SU-DHL-6 (cell line): ENCODE results near the gene MIOX.

Source experiments
- H2AFZ ChIP-seq: fragments of 200-600 bp; sonication (generic); 2 replicates; pipeline ENCODE4 v1.6.1; 2014; ENCODE audit warnings: low read depth, mild to moderate bottlenecking, moderate library complexity, mixed read lengths, antibody characterized with exemption, low read length; ENCODE audit not compliant: severe bottlenecking
- H3F3A ChIP-seq: fragments of 200-600 bp; shearing (Covaris generic); 2 replicates; pipeline ENCODE4 v1.6.0; 2016; ENCODE audit warnings: antibody characterized with exemption, mild to moderate bottlenecking; ENCODE audit not compliant: insufficient read depth
- H3K27ac ChIP-seq: fragments of 200-600 bp; sonication (generic); 2 replicates; pipeline ENCODE4 v1.5.1; 2016; ENCODE audit warnings: low read depth, mild to moderate bottlenecking, low read length, moderate library complexity, mixed read lengths
- H3K27me3 ChIP-seq: fragments of 200-600 bp; sonication (generic), shearing (Covaris generic); 2 replicates; pipeline ENCODE4 v1.6.0; 2014; ENCODE audit warnings: mild to moderate bottlenecking, low read length
- H3K36me3 ChIP-seq: fragments of 200-600 bp; sonication (generic); 2 replicates; pipeline ENCODE4 v1.6.1; 2014; ENCODE audit warnings: mild to moderate bottlenecking, low read length, mixed read lengths
- H3K4me2 ChIP-seq: fragments of 300-600, 200-600 bp; shearing (Covaris generic), sonication (generic); 2 replicates; pipeline ENCODE4 v1.6.0; 2014; ENCODE audit warnings: low read length, low read depth, mild to moderate bottlenecking; ENCODE audit not compliant: poor library complexity, severe bottlenecking
- H3K4me3 ChIP-seq: fragments of 200-600 bp; sonication (generic); 2 replicates; pipeline ENCODE4 v1.5.1; 2014; ENCODE audit warnings: antibody characterized with exemption, low read length, mild to moderate bottlenecking, mixed read lengths; ENCODE audit not compliant: insufficient read depth, poor library complexity, severe bottlenecking
- H3K79me2 ChIP-seq: fragments of 200-600 bp; sonication (generic); 2 replicates; pipeline ENCODE4 v1.6.1; 2014; ENCODE audit warnings: mild to moderate bottlenecking, low read length, moderate library complexity; ENCODE audit not compliant: insufficient read depth
- H3K9ac ChIP-seq: fragments of 200-600 bp; sonication (generic); 2 replicates; pipeline ENCODE4 v1.7.0; 2014; ENCODE audit warnings: mild to moderate bottlenecking, low read length
- H3K9me2 ChIP-seq: fragments of 200-600 bp; sonication (generic); replicated peaks from 2 replicates; pipeline ENCODE4 v1.6.1; 2014; ENCODE audit warnings: low read length; ENCODE audit not compliant: insufficient read depth
- H3K9me3 ChIP-seq: fragments of 200-600 bp; sonication (generic); 2 replicates; pipeline ENCODE4 v1.6.1; 2014; ENCODE audit warnings: low read length, mixed read lengths; ENCODE audit not compliant: insufficient read depth
- H4K20me1 ChIP-seq: fragments of 200-600 bp; sonication (generic); 2 replicates; pipeline ENCODE4 v1.6.1; 2014; ENCODE audit warnings: low read depth, mild to moderate bottlenecking, antibody characterized with exemption, low read length, moderate library complexity, mixed read lengths
- CTCF ChIP-seq: fragments of 200-600 bp; sonication (generic); IDR thresholded peaks from one replicate; pipeline ENCODE4 v1.5.1; 2017; ENCODE audit warnings: antibody characterized with exemption, mild to moderate bottlenecking, low read length, moderate library complexity; ENCODE audit not compliant: insufficient read depth, poor library complexity, severe bottlenecking
- EZH2phosphoT487 ChIP-seq: fragments of 200-600 bp; sonication (generic), shearing (Covaris generic); conservative IDR thresholded peaks from 2 replicates; pipeline ENCODE4 v1.6.1; 2018; ENCODE audit warnings: mild to moderate bottlenecking, antibody characterized with exemption, low read length, moderate library complexity, mixed read lengths

The MIOX gene

GRCh38 chr22:50483556-50483955, 3.1 kb upstream of the MIOX start:
- H4K20me1 ChIP-seq: no peaks in the 10 kb centered on the region
- no peak overlapping the region for H2AFZ ChIP-seq
- no peak overlapping the region for H3K27ac ChIP-seq
- peaks cover 11% of the 10 kb centered on the region; the same call in 1 of the 2 replicates for H3F3A ChIP-seq
- H3K79me2 ChIP-seq: no peaks in the 10 kb centered on the region
- no peaks in the 10 kb centered on the region for H3K9me3 ChIP-seq
- H3K9me2 ChIP-seq: no peaks in the 10 kb centered on the region
- TF ChIP-seq CTCF (no peak), EZH2phosphoT487 (no peak)
- peak overlapping the region; percentile 29 for H3K4me2 ChIP-seq
- H3K36me3 ChIP-seq: no peaks in the 10 kb centered on the region
- no peaks in the 10 kb centered on the region for H3K27me3 ChIP-seq
- H3K9ac ChIP-seq: no peak overlapping the region
- no peak overlapping the region for H3K4me3 ChIP-seq

GRCh38 chr22:50483977-50484853, 2.4 kb upstream of the MIOX start:
- Histone ChIP-seq H2AFZ (no peak overlapping the region), H3K27me3 (no peaks in the 10 kb centered on the region), H3K9ac (peak overlapping the region; percentile 19; the same call in 1 of the 2 replicates), H3K4me2 (peak overlapping the region; percentile 29), H3K27ac (peak overlapping the region; percentile 39), H3K9me3 (no peaks in the 10 kb centered on the region), H4K20me1 (no peaks in the 10 kb centered on the region), H3F3A (peaks cover 11% of the 10 kb centered on the region; the same call in 1 of the 2 replicates), H3K4me3 (no peak overlapping the region), H3K36me3 (no peaks in the 10 kb centered on the region), H3K9me2 (no peaks in the 10 kb centered on the region), H3K79me2 (no peaks in the 10 kb centered on the region)
- TF ChIP-seq EZH2phosphoT487 (no peak), CTCF (no peak)

GRCh38 chr22:50485221-50486131, 1.2 kb upstream of the MIOX start:
- Histone ChIP-seq H3K27ac (no peak overlapping the region), H3K9ac (no peak overlapping the region), H4K20me1 (no peaks in the 10 kb centered on the region), H3K9me2 (no peaks in the 10 kb centered on the region), H3K36me3 (no peaks in the 10 kb centered on the region), H3K4me3 (no peak overlapping the region), H3K27me3 (no peaks in the 10 kb centered on the region), H2AFZ (no peak overlapping the region), H3K9me3 (no peaks in the 10 kb centered on the region), H3K79me2 (no peaks in the 10 kb centered on the region), H3F3A (peaks cover 7% of the 10 kb centered on the region; the same call in 1 of the 2 replicates), H3K4me2 (no peak overlapping the region)
- TF ChIP-seq CTCF (no peak), EZH2phosphoT487 (no peak)
